ENCODE data around the gene SCGB3A1.

DNA sequence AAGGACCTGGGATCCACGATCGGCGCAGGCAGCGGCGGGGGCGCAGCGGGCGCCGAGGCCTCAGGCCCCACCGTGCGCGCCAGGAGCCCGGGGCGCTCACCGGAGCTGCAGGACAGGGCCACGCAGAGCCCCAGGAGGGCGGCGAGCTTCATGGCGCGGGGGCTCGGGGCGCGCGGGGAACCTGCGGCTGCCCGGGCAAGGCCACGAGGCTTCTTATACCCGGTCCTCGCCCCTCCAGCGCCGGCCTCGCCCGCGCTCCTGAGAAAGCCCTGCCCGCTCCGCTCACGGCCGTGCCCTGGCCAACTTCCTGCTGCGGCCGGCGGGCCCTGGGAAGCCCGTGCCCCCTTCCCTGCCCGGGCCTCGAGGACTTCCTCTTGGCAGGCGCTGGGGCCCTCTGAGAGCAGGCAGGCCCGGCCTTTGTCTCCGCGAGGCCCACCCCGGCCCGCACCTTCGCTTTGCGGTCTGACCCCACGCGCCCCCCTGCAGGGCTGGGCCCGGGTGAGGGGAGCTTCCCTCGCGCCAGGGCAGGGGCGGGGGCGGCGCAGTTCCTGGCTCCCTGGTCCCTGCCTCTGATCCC is at the start of gene SCGB3A1:
- TF ChIP-seq, protein P1, sequence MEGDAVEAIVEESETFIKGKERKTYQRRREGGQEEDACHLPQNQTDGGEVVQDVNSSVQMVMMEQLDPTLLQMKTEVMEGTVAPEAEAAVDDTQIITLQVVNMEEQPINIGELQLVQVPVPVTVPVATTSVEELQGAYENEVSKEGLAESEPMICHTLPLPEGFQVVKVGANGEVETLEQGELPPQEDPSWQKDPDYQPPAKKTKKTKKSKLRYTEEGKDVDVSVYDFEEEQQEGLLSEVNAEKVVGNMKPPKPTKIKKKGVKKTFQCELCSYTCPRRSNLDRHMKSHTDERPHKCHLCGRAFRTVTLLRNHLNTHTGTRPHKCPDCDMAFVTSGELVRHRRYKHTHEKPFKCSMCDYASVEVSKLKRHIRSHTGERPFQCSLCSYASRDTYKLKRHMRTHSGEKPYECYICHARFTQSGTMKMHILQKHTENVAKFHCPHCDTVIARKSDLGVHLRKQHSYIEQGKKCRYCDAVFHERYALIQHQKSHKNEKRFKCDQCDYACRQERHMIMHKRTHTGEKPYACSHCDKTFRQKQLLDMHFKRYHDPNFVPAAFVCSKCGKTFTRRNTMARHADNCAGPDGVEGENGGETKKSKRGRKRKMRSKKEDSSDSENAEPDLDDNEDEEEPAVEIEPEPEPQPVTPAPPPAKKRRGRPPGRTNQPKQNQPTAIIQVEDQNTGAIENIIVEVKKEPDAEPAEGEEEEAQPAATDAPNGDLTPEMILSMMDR (conservative IDR thresholded peaks at IDR 0.05), result no peak
- no peak for TF ChIP-seq ZFX (IDR thresholded peaks at IDR 0.05)

Data from C4-2B (cell line).